ENCODE results near the gene PNPLA2. TPM values are rescaled to one million over a fixed set of nuclear protein-coding genes. Genes with fewer than 3 reads are reported as not detected.

The PNPLA2 gene
- total RNA-seq, 1 experiment from 2014 or later = 40.2 TPM

DNA sequence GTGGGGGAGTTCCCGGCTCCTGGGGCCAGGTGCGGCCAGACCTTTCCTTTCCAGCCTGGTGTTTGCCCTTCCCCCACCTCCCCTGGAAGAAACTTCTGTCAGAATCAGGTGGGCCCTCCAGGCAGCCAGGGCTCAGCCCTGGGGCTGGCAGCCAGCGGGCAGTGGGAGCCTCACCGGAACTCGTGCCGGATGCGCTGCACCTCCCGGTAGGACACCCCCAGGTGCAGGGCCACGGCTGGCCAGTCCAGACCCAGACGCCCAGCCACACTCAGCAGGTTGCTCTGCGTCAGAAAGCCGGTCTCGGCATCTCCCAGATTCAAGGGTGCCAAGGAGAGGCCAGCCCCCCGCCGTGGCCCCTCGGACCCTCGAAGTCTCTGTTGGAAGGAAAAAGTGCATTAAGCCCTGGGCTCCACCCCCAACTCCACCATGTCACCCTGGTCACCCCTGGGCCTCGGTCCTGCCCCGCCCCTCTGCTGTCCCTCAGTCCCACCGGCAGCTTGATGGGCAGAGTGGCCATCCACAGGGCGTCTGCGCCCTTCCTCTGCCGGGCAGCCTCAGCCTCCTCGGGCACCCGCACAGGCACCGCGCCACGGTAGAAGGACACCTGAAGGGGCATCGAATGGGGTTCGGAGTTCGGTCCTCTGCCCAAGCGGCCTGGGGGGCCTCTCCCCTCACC, 18.9 kb upstream of the PNPLA2 start:
- Histone ChIP-seq H3K27ac (ENCODE audit: low read length) (no peak overlapping the region), H2AFZ (ENCODE audit: low read length) (no peak overlapping the region), H3K4me3 (ENCODE audit: low read length) (no peak overlapping the region), H3K4me1 (ENCODE audit: insufficient read depth, low read length) (peaks cover 24% of the 10 kb centered on the region), H4K20me1 (ENCODE audit: low read length) (no peaks in the 10 kb centered on the region), H3K9me3 (ENCODE audit: low read length) (no peaks in the 10 kb centered on the region), H3K27me3 (ENCODE audit: low read length) (no peaks in the 10 kb centered on the region), H3K9me2 (replicated peaks; ENCODE audit: low read length) (no peaks in the 10 kb centered on the region), H3K9ac (ENCODE audit: low read length) (no peak overlapping the region), H3K36me3 (ENCODE audit: low read depth, low read length) (no peaks in the 10 kb centered on the region; the same call in 1 of the 2 replicates), H3F3A (ENCODE audit: low read length, unreplicated experiment) (peaks cover 4% of the 10 kb centered on the region), H3K79me2 (ENCODE audit: low read length) (peaks cover 24% of the 10 kb centered on the region), H3K4me2 (ENCODE audit: low read length) (no peak overlapping the region)
- ChIA-PET CTCF (no interaction called here), POLR2A (ENCODE audit: unreplicated experiment) (no interaction called here)
- DNase-seq (no peak), ATAC-seq (no peak)
- intact Hi-C loops (cut with micrococcal nuclease) = no loop called here
- BruUV-seq (replicated peaks) = no TSS peak
- TF ChIP-seq EZH2 (IDR thresholded peaks at IDR 0.05; ENCODE audit: low read length, unreplicated experiment) = no peak
- TF ChIP-seq, protein P1, sequence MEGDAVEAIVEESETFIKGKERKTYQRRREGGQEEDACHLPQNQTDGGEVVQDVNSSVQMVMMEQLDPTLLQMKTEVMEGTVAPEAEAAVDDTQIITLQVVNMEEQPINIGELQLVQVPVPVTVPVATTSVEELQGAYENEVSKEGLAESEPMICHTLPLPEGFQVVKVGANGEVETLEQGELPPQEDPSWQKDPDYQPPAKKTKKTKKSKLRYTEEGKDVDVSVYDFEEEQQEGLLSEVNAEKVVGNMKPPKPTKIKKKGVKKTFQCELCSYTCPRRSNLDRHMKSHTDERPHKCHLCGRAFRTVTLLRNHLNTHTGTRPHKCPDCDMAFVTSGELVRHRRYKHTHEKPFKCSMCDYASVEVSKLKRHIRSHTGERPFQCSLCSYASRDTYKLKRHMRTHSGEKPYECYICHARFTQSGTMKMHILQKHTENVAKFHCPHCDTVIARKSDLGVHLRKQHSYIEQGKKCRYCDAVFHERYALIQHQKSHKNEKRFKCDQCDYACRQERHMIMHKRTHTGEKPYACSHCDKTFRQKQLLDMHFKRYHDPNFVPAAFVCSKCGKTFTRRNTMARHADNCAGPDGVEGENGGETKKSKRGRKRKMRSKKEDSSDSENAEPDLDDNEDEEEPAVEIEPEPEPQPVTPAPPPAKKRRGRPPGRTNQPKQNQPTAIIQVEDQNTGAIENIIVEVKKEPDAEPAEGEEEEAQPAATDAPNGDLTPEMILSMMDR (conservative IDR thresholded peaks at IDR 0.05; ENCODE audit: low read depth, low read length) = no peak
- TF ChIP-seq EZH2phosphoT487 (IDR thresholded peaks at IDR 0.05; ENCODE audit: borderline replicate concordance, low read length) = no peak

DNA sequence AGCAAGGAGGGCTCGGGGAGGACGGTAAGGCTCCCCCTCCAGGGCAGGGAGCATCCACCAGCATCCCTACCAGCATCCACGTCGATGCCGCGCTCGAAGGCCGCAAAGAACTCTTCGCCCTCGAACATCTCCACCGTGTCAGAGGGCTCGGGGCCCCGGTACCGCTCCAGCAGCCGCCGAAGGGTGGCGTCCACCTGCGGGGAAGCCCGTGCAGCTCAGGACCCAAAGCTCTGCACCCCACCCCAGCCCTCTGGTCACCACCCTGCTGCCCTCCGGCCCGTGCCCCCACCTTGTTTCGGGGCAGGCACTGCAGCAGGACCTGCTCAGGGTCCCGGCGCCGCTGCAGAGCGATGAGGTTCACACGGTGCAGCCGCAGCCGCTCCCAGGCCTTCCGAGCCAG, 18.2 kb upstream of the PNPLA2 start:
- no peak overlapping the region for H3K4me2 ChIP-seq (ENCODE audit: low read length)
- H2AFZ ChIP-seq (ENCODE audit: low read length) = no peak overlapping the region
- H3K27me3 ChIP-seq (ENCODE audit: low read length) = no peaks in the 10 kb centered on the region
- intact Hi-C loops (cut with micrococcal nuclease) = no loop called here
- H3K9ac ChIP-seq (ENCODE audit: low read length) = no peak overlapping the region
- ATAC-seq = no peak
- no TSS peak for BruUV-seq (replicated peaks)
- TF ChIP-seq EZH2phosphoT487 (IDR thresholded peaks at IDR 0.05; ENCODE audit: borderline replicate concordance, low read length) (no peak), EZH2 (IDR thresholded peaks at IDR 0.05; ENCODE audit: low read length, unreplicated experiment) (no peak)
- TF ChIP-seq, protein P1 (conservative IDR thresholded peaks at IDR 0.05; ENCODE audit: low read depth, low read length) = no peak
- H3K27ac ChIP-seq (ENCODE audit: low read length) = no peak overlapping the region
- no peaks in the 10 kb centered on the region for H3K36me3 ChIP-seq (ENCODE audit: low read depth, low read length)
- ChIA-PET CTCF (no interaction called here), POLR2A (ENCODE audit: unreplicated experiment) (no interaction called here)
- H3K79me2 ChIP-seq (ENCODE audit: low read length) = peaks cover 19% of the 10 kb centered on the region
- no peak for DNase-seq
- H3K4me1 ChIP-seq (ENCODE audit: insufficient read depth, low read length) = peaks cover 20% of the 10 kb centered on the region
- H3K9me2 ChIP-seq (replicated peaks; ENCODE audit: low read length) = no peaks in the 10 kb centered on the region
- no peaks in the 10 kb centered on the region for H3K9me3 ChIP-seq (ENCODE audit: low read length)
- H3K4me3 ChIP-seq (ENCODE audit: low read length) = no peak overlapping the region
- peaks cover 4% of the 10 kb centered on the region for H3F3A ChIP-seq (ENCODE audit: low read length, unreplicated experiment)
- no peaks in the 10 kb centered on the region for H4K20me1 ChIP-seq (ENCODE audit: low read length)

DNA sequence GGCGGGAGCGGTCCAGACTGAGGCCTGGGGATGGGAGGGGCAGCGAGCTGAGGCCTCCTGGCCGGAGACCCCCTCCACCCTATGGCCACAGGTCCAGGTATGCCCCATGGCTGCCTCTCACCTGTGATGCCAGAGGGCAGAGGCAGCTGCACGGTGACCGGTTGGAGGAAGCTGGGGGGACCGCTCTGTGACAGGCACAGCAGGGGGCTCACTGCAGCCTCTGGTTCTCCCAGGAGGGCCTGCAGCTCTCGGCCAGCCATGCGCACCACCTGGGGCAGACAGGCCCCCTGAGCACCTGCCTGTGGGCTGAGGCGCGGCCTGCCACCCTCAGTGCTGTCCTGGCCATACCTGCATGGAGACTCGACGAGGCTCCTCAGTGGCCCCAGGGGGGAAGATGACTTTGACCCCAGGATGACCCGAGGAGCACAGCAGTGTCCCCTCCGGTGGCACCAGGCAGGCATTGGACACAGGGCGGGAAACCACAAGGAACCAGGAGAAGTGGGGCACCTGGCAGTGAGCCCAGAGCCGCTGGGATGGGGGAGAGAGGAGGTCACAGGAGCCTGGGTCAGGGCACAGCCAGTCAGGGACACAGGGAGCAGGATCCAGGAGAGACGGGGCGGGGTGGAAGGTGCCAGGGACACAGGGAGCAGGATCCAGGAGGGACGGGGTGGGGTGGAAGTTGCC, 17.5 kb upstream of the PNPLA2 start:
- Histone ChIP-seq H3K9ac (ENCODE audit: low read length) (no peak overlapping the region), H3K27ac (ENCODE audit: low read length) (no peak overlapping the region), H3K9me3 (ENCODE audit: low read length) (no peaks in the 10 kb centered on the region), H3K4me3 (ENCODE audit: low read length) (no peak overlapping the region), H2AFZ (ENCODE audit: low read length) (no peak overlapping the region), H3K36me3 (ENCODE audit: low read depth, low read length) (no peaks in the 10 kb centered on the region), H3K9me2 (replicated peaks; ENCODE audit: low read length) (no peaks in the 10 kb centered on the region), H3K79me2 (ENCODE audit: low read length) (peaks cover 14% of the 10 kb centered on the region; the same call in 1 of the 2 replicates), H3K27me3 (ENCODE audit: low read length) (no peaks in the 10 kb centered on the region), H4K20me1 (ENCODE audit: low read length) (no peaks in the 10 kb centered on the region), H3K4me2 (ENCODE audit: low read length) (no peak overlapping the region), H3K4me1 (ENCODE audit: insufficient read depth, low read length) (peaks cover 17% of the 10 kb centered on the region), H3F3A (ENCODE audit: low read length, unreplicated experiment) (peaks cover 4% of the 10 kb centered on the region)
- TF ChIP-seq EZH2 (IDR thresholded peaks at IDR 0.05; ENCODE audit: low read length, unreplicated experiment) (no peak), EZH2phosphoT487 (IDR thresholded peaks at IDR 0.05; ENCODE audit: borderline replicate concordance, low read length) (no peak)
- TF ChIP-seq, protein P1 (conservative IDR thresholded peaks at IDR 0.05; ENCODE audit: low read depth, low read length) = no peak
- intact Hi-C loops (cut with micrococcal nuclease) = no loop called here
- ChIA-PET POLR2A (ENCODE audit: unreplicated experiment) (no interaction called here), CTCF (no interaction called here)
- no TSS peak for BruUV-seq (replicated peaks)
- DNase-seq (no peak), ATAC-seq (no peak)

Data from PC-3 (cell line).